HepG2 (cell line): Measurements from ENCODE around the gene TUBB3. TPM values are rescaled to one million over a fixed set of nuclear protein-coding genes. Genes with fewer than 3 reads are reported as not detected.
A peak's percentile ranks its signal among the peaks of the same experiment; 100 is the strongest.

Experiments
- DR1 ChIP-seq: sonication (generic); formaldehyde crosslinking; IDR thresholded peaks from 2 replicates; pipeline ENCODE4 v1.8.0; 2021; ENCODE audit warnings: mild to moderate bottlenecking, missing genetic modification reagents, inconsistent platforms
- MIER3 ChIP-seq: IDR thresholded peaks from 2 replicates; pipeline ENCODE4 v1.6.1; 2016; ENCODE audit warnings: missing compliant biosample characterization, borderline replicate concordance
- MLXIP ChIP-seq: sonication (generic); formaldehyde crosslinking; IDR thresholded peaks from 2 replicates; pipeline ENCODE4 v1.9.0; 2021; ENCODE audit warnings: missing genetic modification reagents, borderline replicate concordance
- SKIL ChIP-seq: sonication (generic); formaldehyde crosslinking; IDR thresholded peaks from 2 replicates; pipeline ENCODE4 v1.8.0; 2022; ENCODE audit warnings: missing genetic modification reagents, mild to moderate bottlenecking, moderate library complexity, borderline replicate concordance
- ZMYM2 ChIP-seq: sonication (generic); formaldehyde crosslinking; IDR thresholded peaks from 2 replicates; pipeline ENCODE4 v1.8.0; 2022; ENCODE audit warnings: mild to moderate bottlenecking, missing genetic modification reagents
- ZNF317 ChIP-seq: sonication (generic); formaldehyde crosslinking; IDR thresholded peaks from 2 replicates; pipeline ENCODE4 v1.5.0; 2020; ENCODE audit warnings: mild to moderate bottlenecking, missing genetic modification reagents
- ZNF343 ChIP-seq: sonication (generic); formaldehyde crosslinking; IDR thresholded peaks from 2 replicates; pipeline ENCODE4 v1.4.0; 2020; ENCODE audit warnings: mild to moderate bottlenecking, missing genetic modification reagents
- ZNF543 ChIP-seq: sonication (generic); formaldehyde crosslinking; IDR thresholded peaks from 2 replicates; pipeline ENCODE4 v1.4.0; 2020; ENCODE audit warnings: mild to moderate bottlenecking, missing genetic modification reagents
- ZNF574 ChIP-seq: sonication (generic); formaldehyde crosslinking; IDR thresholded peaks from 2 replicates; pipeline ENCODE4 v1.4.0; 2020; ENCODE audit warnings: missing genetic modification reagents
- polyA plus RNA-seq, 8 experiments: library from polyadenylated mRNA; depleted of rRNA in 3 of 8; stranded (reverse) in 7 of 8; unstranded in 1 of 8; fragments of >200 nt; fragmentation: Illumina TruSeq in 4 of 8; extraction: Trizol in 4 of 8; gene quantifications; 2 replicates each; pipeline versions ENCODE4 v1.2.1 to v1.2.3, GENCODE V29; 2011 to 2016; ENCODE audit warnings: low read depth in 4 of 8, missing spikeins in 1 of 8, mixed read lengths in 1 of 8; ENCODE audit not compliant: insufficient read depth in 1 of 8
- total RNA-seq, 5 experiments: library from RNA; depleted of rRNA; stranded (reverse); fragments of >200 nt; fragmentation: Illumina TruSeq; extraction: Trizol; gene quantifications; 2 replicates each; pipeline ENCODE4 v1.2.3, GENCODE V29; 2016; ENCODE audit warnings: low read depth in 1 of 5
- TF ChIP-seq, protein P1 (sequence below): sonication (generic); formaldehyde crosslinking; IDR thresholded peaks from 2 replicates; pipeline ENCODE4 v1.4.0; 2020; ENCODE audit warnings: missing genetic modification reagents, borderline replicate concordance
- TF ChIP-seq, protein P2 (sequence below): sonication (generic); formaldehyde crosslinking; IDR thresholded peaks from 2 replicates; pipeline ENCODE4 v1.5.0; 2020; ENCODE audit warnings: mild to moderate bottlenecking, missing genetic modification reagents

The TUBB3 gene
- total and polyA plus RNA-seq, 2 of the 13 experiments (the other 11 are each of a cell fraction or from before 2014, with no cell fraction given), result 110 to 185 TPM

DNA sequence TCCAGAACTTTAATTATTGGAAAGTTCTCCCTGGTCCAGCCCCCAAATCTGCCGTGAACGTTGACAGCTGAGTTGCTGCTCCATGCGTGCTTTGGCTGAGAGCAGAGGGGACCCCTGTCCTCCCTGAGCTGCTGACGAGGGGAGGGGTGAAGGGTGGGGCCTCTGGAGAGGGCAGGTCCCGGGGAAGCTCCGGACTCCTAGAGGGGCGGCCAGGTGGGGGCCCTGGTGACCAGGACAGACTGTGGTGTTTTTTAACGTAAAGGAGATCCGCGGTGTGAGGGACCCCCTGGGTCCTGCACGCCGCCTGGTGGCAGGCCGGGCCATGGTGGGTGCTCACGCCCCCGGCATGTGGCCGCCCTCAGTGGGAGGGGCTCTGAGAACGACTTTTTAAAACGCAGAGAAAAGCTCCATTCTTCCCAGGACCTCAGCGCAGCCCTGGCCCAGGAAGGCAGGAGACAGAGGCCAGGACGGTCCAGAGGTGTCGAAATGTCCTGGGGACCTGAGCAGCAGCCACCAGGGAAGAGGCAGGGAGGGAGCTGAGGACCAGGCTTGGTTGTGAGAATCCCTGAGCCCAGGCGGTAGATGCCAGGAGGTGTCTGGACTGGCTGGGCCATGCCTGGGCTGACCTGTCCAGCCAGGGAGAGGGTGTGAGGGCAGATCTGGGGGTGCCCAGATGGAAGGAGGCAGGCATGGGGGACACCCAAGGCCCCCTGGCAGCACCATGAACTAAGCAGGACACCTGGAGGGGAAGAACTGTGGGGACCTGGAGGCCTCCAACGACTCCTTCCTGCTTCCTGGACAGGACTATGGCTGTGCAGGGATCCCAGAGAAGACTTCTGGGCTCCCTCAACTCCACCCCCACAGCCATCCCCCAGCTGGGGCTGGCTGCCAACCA is 4.4 kb upstream of the TUBB3 start, which contains the start of gene MC1R (continued):
- TF ChIP-seq ZNF574 (peak; percentile 73), ZNF317 (CRISPR knock-in tag) (peak; percentile 74; the same call in 1 of the 2 replicates), DR1 (CRISPR knock-in tag) (peak; percentile 92), MIER3 (CRISPR knock-in tag) (peak; percentile 17; the same call in 1 of the 2 replicates), MLXIP (CRISPR knock-in tag) (peak; percentile 97), ZNF343 (CRISPR knock-in tag) (no peak), ZNF543 (CRISPR knock-in tag) (peak; percentile 29; the same call in 1 of the 2 replicates), SKIL (peak; percentile 74), ZMYM2 (CRISPR knock-in tag) (0 out of 2 replicates have a peak, but pooled peaks have one; percentile 34)
- TF ChIP-seq, protein P1, sequence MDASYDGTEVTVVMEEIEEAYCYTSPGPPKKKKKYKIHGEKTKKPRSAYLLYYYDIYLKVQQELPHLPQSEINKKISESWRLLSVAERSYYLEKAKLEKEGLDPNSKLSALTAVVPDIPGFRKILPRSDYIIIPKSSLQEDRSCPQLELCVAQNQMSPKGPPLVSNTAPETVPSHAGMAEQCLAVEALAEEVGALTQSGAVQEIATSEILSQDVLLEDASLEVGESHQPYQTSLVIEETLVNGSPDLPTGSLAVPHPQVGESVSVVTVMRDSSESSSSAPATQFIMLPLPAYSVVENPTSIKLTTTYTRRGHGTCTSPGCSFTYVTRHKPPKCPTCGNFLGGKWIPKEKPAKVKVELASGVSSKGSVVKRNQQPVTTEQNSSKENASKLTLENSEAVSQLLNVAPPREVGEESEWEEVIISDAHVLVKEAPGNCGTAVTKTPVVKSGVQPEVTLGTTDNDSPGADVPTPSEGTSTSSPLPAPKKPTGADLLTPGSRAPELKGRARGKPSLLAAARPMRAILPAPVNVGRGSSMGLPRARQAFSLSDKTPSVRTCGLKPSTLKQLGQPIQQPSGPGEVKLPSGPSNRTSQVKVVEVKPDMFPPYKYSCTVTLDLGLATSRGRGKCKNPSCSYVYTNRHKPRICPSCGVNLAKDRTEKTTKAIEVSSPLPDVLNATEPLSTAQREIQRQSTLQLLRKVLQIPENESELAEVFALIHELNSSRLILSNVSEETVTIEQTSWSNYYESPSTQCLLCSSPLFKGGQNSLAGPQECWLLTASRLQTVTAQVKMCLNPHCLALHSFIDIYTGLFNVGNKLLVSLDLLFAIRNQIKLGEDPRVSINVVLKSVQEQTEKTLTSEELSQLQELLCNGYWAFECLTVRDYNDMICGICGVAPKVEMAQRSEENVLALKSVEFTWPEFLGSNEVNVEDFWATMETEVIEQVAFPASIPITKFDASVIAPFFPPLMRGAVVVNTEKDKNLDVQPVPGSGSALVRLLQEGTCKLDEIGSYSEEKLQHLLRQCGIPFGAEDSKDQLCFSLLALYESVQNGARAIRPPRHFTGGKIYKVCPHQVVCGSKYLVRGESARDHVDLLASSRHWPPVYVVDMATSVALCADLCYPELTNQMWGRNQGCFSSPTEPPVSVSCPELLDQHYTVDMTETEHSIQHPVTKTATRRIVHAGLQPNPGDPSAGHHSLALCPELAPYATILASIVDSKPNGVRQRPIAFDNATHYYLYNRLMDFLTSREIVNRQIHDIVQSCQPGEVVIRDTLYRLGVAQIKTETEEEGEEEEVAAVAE (CRISPR knock-in tag), result 0 out of 2 replicates have a peak, but pooled peaks have one; percentile 32
- TF ChIP-seq, protein P2, sequence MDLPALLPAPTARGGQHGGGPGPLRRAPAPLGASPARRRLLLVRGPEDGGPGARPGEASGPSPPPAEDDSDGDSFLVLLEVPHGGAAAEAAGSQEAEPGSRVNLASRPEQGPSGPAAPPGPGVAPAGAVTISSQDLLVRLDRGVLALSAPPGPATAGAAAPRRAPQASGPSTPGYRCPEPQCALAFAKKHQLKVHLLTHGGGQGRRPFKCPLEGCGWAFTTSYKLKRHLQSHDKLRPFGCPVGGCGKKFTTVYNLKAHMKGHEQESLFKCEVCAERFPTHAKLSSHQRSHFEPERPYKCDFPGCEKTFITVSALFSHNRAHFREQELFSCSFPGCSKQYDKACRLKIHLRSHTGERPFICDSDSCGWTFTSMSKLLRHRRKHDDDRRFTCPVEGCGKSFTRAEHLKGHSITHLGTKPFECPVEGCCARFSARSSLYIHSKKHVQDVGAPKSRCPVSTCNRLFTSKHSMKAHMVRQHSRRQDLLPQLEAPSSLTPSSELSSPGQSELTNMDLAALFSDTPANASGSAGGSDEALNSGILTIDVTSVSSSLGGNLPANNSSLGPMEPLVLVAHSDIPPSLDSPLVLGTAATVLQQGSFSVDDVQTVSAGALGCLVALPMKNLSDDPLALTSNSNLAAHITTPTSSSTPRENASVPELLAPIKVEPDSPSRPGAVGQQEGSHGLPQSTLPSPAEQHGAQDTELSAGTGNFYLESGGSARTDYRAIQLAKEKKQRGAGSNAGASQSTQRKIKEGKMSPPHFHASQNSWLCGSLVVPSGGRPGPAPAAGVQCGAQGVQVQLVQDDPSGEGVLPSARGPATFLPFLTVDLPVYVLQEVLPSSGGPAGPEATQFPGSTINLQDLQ (CRISPR knock-in tag), result peak; percentile 86; the same call in 1 of the 2 replicates
